HG03558 (cell line): Measurements from ENCODE around the gene KIF26B.

Experiments used
- ATAC-seq: cut with Tn5 transposase; IDR thresholded peaks from one replicate; pipeline ENCODE4 v1.9.1; 2021; ENCODE audit warnings: moderate number of reproducible peaks; ENCODE audit not compliant: unreplicated experiment; ENCODE audit errors: extremely low read depth

KIF26B gene

GRCh38 chr1:245530937-245531336, 376.2 kb downstream of the KIF26B start:
- no peak for ATAC-seq

GRCh38 chr1:245537992-245538391, 383.2 kb downstream of the KIF26B start:
- no peak for ATAC-seq

GRCh38 chr1:245538671-245539070, 383.9 kb downstream of the KIF26B start:
- no peak for ATAC-seq

- ATAC-seq, result no peak
These were observed 386.6 kb downstream of the KIF26B start for GRCh38 chr1:245541369-245541768.

GRCh38 chr1:245542365-245542764, 387.6 kb downstream of the KIF26B start:
- ATAC-seq, result no peak

GRCh38 chr1:245544236-245544635, 389.5 kb downstream of the KIF26B start:
- ATAC-seq, result no peak

- ATAC-seq, result no peak
These were observed 392.1 kb downstream of the KIF26B start for GRCh38 chr1:245546875-245547274.

GRCh38 chr1:245549996-245550719, 395.4 kb downstream of the KIF26B start:
- ATAC-seq, result no peak

GRCh38 chr1:245550720-245551043, 395.9 kb downstream of the KIF26B start:
- no peak for ATAC-seq

- no peak for ATAC-seq
These were observed 396.8 kb downstream of the KIF26B start for GRCh38 chr1:245551536-245551935.

GRCh38 chr1:245552331-245552730, 397.5 kb downstream of the KIF26B start:
- ATAC-seq, result no peak

- no peak for ATAC-seq
These were observed 401.3 kb downstream of the KIF26B start for GRCh38 chr1:245556057-245556456.

- ATAC-seq, result no peak
These were observed 403.3 kb downstream of the KIF26B start for GRCh38 chr1:245558069-245558468.

- no peak for ATAC-seq
These were observed 405.6 kb downstream of the KIF26B start for GRCh38 chr1:245560316-245560859.

GRCh38 chr1:245561665-245562234, 407.0 kb downstream of the KIF26B start:
- no peak for ATAC-seq

- ATAC-seq, result no peak
These were observed 411.3 kb downstream of the KIF26B start for GRCh38 chr1:245566134-245566533.

- no peak for ATAC-seq
These were observed 412.2 kb downstream of the KIF26B start for GRCh38 chr1:245566952-245567351.

GRCh38 chr1:245571815-245572294, 417.1 kb downstream of the KIF26B start:
- no peak for ATAC-seq

GRCh38 chr1:245572709-245573108, 417.9 kb downstream of the KIF26B start:
- ATAC-seq, result no peak

GRCh38 chr1:245575710-245576109, 420.9 kb downstream of the KIF26B start:
- ATAC-seq, result no peak

- no peak for ATAC-seq
These were observed 421.5 kb downstream of the KIF26B start for GRCh38 chr1:245576323-245576722.
